HG03280 (cell line): ENCODE data around the gene DCDC2C.

ENCODE experiments used
- ATAC-seq: cut with Tn5 transposase; IDR thresholded peaks from one replicate; pipeline ENCODE4 v1.9.1; 2021; ENCODE audit warnings: mild to moderate bottlenecking, moderate library complexity; ENCODE audit not compliant: unreplicated experiment

The DCDC2C gene

GRCh38 chr2:3876221-3876620 is 172.8 kb downstream of the DCDC2C start:
- ATAC-seq = no peak

DNA sequence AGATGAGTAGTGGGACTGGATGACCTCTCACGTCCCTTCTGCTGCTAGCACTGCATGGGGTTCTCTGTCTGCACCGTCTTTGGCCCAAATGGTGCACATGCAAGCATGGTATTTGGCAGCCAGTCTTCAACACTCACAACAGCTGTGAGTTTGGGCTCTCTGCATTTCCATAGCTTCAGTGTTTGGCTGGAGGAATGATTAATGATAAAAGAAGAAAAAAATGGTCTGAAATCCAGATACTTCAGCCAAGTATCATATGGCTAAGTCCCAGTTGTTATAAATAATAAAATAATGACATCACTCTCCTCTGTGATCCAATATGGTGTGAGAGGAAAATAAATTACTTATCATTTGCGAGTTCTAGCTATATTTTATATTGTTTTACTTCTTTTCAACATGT is 173.3 kb downstream of the DCDC2C start:
- ATAC-seq = no peak

DNA sequence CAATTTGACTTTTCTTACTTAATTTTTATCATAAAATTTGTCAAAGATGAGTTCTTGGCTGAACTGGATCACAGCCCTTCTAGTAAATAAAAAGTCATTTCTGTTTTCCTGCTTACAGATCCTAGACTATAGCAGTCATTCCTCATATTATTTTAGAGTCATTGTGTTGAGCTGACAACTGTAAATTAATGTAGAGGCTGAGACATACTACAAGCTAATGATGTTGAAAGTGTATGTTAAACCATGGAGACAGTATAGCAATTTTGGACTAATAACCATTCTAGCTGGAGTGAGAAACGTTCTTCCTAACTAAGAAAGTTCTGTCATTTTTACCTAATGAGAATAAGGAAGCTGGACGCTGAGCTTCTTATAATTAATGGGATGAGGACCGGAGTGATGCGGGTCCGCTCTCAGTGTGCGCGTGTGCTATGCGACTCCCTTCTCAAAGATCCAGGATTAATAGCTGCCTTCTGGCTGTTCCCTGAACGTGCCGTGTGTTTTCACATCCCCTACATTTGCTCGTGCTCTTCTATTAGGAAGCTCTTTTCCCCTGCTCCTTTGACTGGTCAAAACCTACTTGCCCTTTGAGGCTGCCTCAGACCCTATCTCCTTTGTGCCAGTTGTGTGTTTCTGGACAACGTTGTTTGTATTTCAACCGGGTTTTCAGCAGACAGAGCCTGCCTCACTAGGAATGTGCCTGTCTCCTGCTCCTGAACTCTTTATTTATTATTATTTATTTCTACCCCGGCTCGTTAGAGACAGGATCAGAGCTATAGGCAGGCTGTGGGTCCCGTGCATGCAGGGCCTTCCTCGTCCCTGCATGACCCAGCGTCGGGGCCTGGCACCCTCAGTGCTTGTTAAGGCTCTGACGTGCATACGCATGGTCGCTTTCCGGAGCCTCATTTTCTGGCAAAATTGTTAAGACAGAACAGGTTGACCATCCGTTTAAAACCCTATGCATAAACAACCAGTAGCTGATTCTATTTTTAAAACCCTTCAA is 182.6 kb downstream of the DCDC2C start:
- ATAC-seq = no peak

- no peak for ATAC-seq
These were observed 191.6 kb downstream of the DCDC2C start for GRCh38 chr2:3895021-3895420.
